ENCODE results near the gene ZP3.
"Not testable (repeated sequence)": the region's sequence is repeated elsewhere in the genome, so short reads cannot be mapped to it uniquely, and the experiment has no call there.

ZP3 gene

GRCh38 chr7:76442664-76443446, 18.1 kb downstream of the ZP3 start:
- DNase-seq, result not testable (repeated sequence)

GRCh38 chr7:76443846-76444245, 19.1 kb downstream of the ZP3 start:
- DNase-seq, result not testable (repeated sequence)

GRCh38 chr7:76445577-76446008, 20.8 kb downstream of the ZP3 start:
- peak; percentile 30 for DNase-seq

- DNase-seq, result not testable (repeated sequence)
Measured at GRCh38 chr7:76457017-76457416, 32.3 kb downstream of the ZP3 start.

GRCh38 chr7:76458504-76458903, 33.8 kb downstream of the ZP3 start:
- not testable (repeated sequence) for DNase-seq

- not testable (repeated sequence) for DNase-seq
Measured at GRCh38 chr7:76460767-76461166, 36.0 kb downstream of the ZP3 start.

GRCh38 chr7:76461464-76462101, 36.8 kb downstream of the ZP3 start, which contains the start of gene DTX2:
Gene DTX2, plus strand, starts transcription at chr7:76461709. Its CDS starts 18,801 bp downstream, at chr7:76480510.
- DNase-seq, result not testable (repeated sequence)

GRCh38 chr7:76462271-76462882, 37.6 kb downstream of the ZP3 start:
- not testable (repeated sequence) for DNase-seq

GRCh38 chr7:76464959-76465358, 40.2 kb downstream of the ZP3 start:
- DNase-seq, result not testable (repeated sequence)

GRCh38 chr7:76465950-76466349, 41.2 kb downstream of the ZP3 start:
- not testable (repeated sequence) for DNase-seq

- not testable (repeated sequence) for DNase-seq
Measured at GRCh38 chr7:76467743-76468404, 43.1 kb downstream of the ZP3 start.

GRCh38 chr7:76471556-76472221, 46.9 kb downstream of the ZP3 start:
- DNase-seq, result not testable (repeated sequence)

- DNase-seq, result not testable (repeated sequence)
Measured at GRCh38 chr7:76473097-76473496, 48.3 kb downstream of the ZP3 start.

- not testable (repeated sequence) for DNase-seq
Measured at GRCh38 chr7:76476280-76476679, 51.5 kb downstream of the ZP3 start.

- not testable (repeated sequence) for DNase-seq
Measured at GRCh38 chr7:76476742-76477474, 52.2 kb downstream of the ZP3 start.

- DNase-seq, result not testable (repeated sequence)
Measured at GRCh38 chr7:76479628-76480027, 54.9 kb downstream of the ZP3 start.

GRCh38 chr7:76480403-76481253, 55.9 kb downstream of the ZP3 start:
- DNase-seq, result not testable (repeated sequence)

- not testable (repeated sequence) for DNase-seq
Measured at GRCh38 chr7:76482660-76483059, 57.9 kb downstream of the ZP3 start.

GRCh38 chr7:76483081-76483480, 58.3 kb downstream of the ZP3 start:
- not testable (repeated sequence) for DNase-seq

GRCh38 chr7:76484456-76484855, 59.7 kb downstream of the ZP3 start:
- not testable (repeated sequence) for DNase-seq

Measured in fibroblast of skin of back (primary cell).